Endothelial cell of umbilical vein (primary cell): ENCODE data around the gene PTPN9.

Source experiments
- CTCF ChIP-seq, 2 donors: IDR thresholded peaks; 1 replicate in 1 of 2; 2 replicates in 1 of 2; pipeline ENCODE4 v1.5.1; 2011; ENCODE audit warnings: low read length in 2 of 2, mild to moderate bottlenecking in 2 of 2, moderate library complexity in 2 of 2, control low read depth in 1 of 2, inconsistent platforms in 1 of 2, low read depth in 1 of 2; ENCODE audit not compliant: insufficient read depth in 1 of 2; ENCODE audit errors: extremely low read depth in 1 of 2
- EZH2 ChIP-seq: IDR thresholded peaks from 2 replicates; pipeline ENCODE4 v1.6.1; 2012; ENCODE audit warnings: borderline replicate concordance, low read depth, mild to moderate bottlenecking, moderate library complexity, low read length, inconsistent platforms; ENCODE audit not compliant: severe bottlenecking
- GATA2 ChIP-seq: IDR thresholded peaks from 2 replicates; pipeline ENCODE4 v1.7.0; 2011; ENCODE audit warnings: low read depth, mild to moderate bottlenecking, moderate library complexity, mixed read lengths, low read length; ENCODE audit not compliant: insufficient read length, insufficient read depth
- JUN ChIP-seq: IDR thresholded peaks from 2 replicates; pipeline ENCODE4 v1.6.1; 2011; ENCODE audit warnings: borderline replicate concordance, low read depth; ENCODE audit not compliant: insufficient read length, insufficient read depth
- MAX ChIP-seq: IDR thresholded peaks from 2 replicates; pipeline ENCODE4 v1.6.1; 2011; ENCODE audit not compliant: insufficient read depth, insufficient read length
- MYC ChIP-seq: IDR thresholded peaks from one replicate; pipeline ENCODE4 v1.6.1; 2011; ENCODE audit warnings: mild to moderate bottlenecking, low read depth, low read length
- POLR2A ChIP-seq: IDR thresholded peaks from 2 replicates; pipeline ENCODE4 v1.6.1; 2012; ENCODE audit warnings: low read depth, mild to moderate bottlenecking, control low read depth, low read length

- TF ChIP-seq CTCF (IDR thresholded peaks at IDR 0.05; ENCODE audit: extremely low read depth in 1 of 2, insufficient read depth in 1 of 2, low read depth in 1 of 2, low read length in 2 of 2) (peak in 1 of 2 donors; percentile 32), POLR2A (no peak), MAX (no peak), GATA2 (no peak), JUN (no peak), EZH2 (no peak), MYC (no peak)
Observed at GRCh38 chr15:75452865-75453702, 126.0 kb downstream of the PTPN9 start.
